ENCODE data around the gene CD248.

Gene CD248

GRCh38 chr11:66339686-66340483 lies 23.0 kb upstream of the CD248 start:
- DNase-seq: no peak

GRCh38 chr11:66339162-66339675 lies 22.4 kb upstream of the CD248 start:
- no peak for DNase-seq

- DNase-seq: no peak
Measured at GRCh38 chr11:66338276-66339161, 21.7 kb upstream of the CD248 start.

- no peak for DNase-seq
Measured at GRCh38 chr11:66337103-66337899, 20.5 kb upstream of the CD248 start.

- peak; percentile 92 for DNase-seq
Measured at GRCh38 chr11:66336234-66337102, 19.6 kb upstream of the CD248 start, which contains the start of gene RIN1. Gene RIN1, minus strand, starts transcription at chr11:66336434. Its CDS starts 32 bp downstream, at chr11:66336402.

GRCh38 chr11:66335531-66336233 lies 18.8 kb upstream of the CD248 start:
- peak; percentile 38 for DNase-seq

GRCh38 chr11:66334605-66335442 lies 18.0 kb upstream of the CD248 start:
- no peak for DNase-seq

- DNase-seq: no peak
Measured at GRCh38 chr11:66333896-66334604, 17.2 kb upstream of the CD248 start.

- no peak for DNase-seq
Measured at GRCh38 chr11:66333220-66333877, 16.5 kb upstream of the CD248 start.

- DNase-seq: no peak
Measured at GRCh38 chr11:66332371-66333219, 15.8 kb upstream of the CD248 start.

GRCh38 chr11:66331542-66332370 lies 14.9 kb upstream of the CD248 start:
- DNase-seq: no peak

- DNase-seq: no peak
Measured at GRCh38 chr11:66330931-66331330, 14.1 kb upstream of the CD248 start.

GRCh38 chr11:66329165-66329673 lies 12.4 kb upstream of the CD248 start:
- DNase-seq: no peak

GRCh38 chr11:66328302-66329144 lies 11.7 kb upstream of the CD248 start:
- peak; percentile 69 for DNase-seq

- DNase-seq: no peak
Measured at GRCh38 chr11:66328031-66328301, 11.1 kb upstream of the CD248 start.
